ENCODE results near the gene PRSS36. TPM values are rescaled to one million over a fixed set of nuclear protein-coding genes. Genes with fewer than 3 reads are reported as not detected.

PRSS36 gene
- total and polyA plus RNA-seq, 9 of the 15 experiments (the other 6 are each of a cell fraction or from before 2014, with no cell fraction given), result 0.09 to 1.2 (median 0.54) TPM; not detected in 2

DNA sequence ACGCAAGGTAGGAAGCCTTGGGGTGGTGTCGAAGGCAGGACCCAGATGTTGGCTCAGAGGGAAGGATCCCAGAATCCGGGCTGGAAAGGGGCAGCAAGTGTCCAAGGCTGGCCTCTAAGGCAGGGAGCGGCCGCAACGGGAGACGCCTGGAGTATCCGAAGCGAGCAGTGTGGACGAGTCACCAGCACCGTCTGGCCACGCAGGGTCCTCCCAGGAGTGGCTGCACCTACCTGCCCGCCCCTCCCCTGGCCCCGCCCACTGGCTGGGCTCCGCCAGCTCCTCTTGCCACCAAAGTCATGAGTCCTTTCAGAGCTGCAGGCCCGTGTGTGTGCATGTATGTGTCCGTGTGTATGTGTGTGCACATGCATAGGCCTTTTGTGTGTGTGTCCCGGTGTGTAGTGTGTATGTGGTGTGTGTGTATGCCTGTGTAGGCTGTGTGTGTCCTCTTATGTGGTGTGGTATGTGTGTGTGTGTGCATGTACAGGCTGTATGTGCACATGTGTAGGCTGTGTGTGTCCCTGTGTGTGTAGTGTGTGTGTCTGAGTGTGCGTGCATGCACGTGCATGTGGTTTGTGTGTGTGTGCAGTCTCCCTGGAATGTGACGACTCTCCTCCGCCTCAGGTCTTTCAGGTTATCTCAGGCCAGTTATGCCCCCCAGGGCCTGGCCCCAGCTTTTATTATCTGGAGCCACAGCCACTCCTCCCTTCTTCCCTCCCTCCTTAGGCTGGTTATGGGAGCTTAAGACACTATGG lies 14.2 kb downstream of the PRSS36 start, which contains the start of gene PRSS8 (continued):
- TF ChIP-seq, protein P1, sequence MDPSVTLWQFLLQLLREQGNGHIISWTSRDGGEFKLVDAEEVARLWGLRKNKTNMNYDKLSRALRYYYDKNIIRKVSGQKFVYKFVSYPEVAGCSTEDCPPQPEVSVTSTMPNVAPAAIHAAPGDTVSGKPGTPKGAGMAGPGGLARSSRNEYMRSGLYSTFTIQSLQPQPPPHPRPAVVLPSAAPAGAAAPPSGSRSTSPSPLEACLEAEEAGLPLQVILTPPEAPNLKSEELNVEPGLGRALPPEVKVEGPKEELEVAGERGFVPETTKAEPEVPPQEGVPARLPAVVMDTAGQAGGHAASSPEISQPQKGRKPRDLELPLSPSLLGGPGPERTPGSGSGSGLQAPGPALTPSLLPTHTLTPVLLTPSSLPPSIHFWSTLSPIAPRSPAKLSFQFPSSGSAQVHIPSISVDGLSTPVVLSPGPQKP (CRISPR knock-in tag; IDR thresholded peaks at IDR 0.05), result no peak
- TF ChIP-seq, protein P2, sequence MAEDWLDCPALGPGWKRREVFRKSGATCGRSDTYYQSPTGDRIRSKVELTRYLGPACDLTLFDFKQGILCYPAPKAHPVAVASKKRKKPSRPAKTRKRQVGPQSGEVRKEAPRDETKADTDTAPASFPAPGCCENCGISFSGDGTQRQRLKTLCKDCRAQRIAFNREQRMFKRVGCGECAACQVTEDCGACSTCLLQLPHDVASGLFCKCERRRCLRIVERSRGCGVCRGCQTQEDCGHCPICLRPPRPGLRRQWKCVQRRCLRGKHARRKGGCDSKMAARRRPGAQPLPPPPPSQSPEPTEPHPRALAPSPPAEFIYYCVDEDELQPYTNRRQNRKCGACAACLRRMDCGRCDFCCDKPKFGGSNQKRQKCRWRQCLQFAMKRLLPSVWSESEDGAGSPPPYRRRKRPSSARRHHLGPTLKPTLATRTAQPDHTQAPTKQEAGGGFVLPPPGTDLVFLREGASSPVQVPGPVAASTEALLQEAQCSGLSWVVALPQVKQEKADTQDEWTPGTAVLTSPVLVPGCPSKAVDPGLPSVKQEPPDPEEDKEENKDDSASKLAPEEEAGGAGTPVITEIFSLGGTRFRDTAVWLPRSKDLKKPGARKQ (CRISPR knock-in tag; IDR thresholded peaks at IDR 0.05), result no peak
- peak; percentile 90; the same call in 1 of the 2 replicates for TF ChIP-seq HLTF (IDR thresholded peaks at IDR 0.05)
- TF ChIP-seq, protein P3, sequence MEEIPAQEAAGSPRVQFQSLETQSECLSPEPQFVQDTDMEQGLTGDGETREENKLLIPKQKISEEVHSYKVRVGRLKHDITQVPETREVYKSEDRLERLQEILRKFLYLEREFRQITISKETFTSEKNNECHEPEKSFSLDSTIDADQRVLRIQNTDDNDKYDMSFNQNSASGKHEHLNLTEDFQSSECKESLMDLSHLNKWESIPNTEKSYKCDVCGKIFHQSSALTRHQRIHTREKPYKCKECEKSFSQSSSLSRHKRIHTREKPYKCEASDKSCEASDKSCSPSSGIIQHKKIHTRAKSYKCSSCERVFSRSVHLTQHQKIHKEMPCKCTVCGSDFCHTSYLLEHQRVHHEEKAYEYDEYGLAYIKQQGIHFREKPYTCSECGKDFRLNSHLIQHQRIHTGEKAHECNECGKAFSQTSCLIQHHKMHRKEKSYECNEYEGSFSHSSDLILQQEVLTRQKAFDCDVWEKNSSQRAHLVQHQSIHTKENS (CRISPR knock-in tag; IDR thresholded peaks at IDR 0.05), result no peak
- TF ChIP-seq, protein P4, sequence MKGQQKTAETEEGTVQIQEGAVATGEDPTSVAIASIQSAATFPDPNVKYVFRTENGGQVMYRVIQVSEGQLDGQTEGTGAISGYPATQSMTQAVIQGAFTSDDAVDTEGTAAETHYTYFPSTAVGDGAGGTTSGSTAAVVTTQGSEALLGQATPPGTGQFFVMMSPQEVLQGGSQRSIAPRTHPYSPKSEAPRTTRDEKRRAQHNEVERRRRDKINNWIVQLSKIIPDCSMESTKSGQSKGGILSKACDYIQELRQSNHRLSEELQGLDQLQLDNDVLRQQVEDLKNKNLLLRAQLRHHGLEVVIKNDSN (CRISPR knock-in tag; IDR thresholded peaks at IDR 0.05), result no peak; the same call in 1 of the 2 replicates
- TF ChIP-seq L3MBTL2 (IDR thresholded peaks at IDR 0.05), result peak; percentile 16; the same call in 1 of the 2 replicates
- peak; percentile 75 for TF ChIP-seq DPF2 (IDR thresholded peaks at IDR 0.05)
- TF ChIP-seq ARID1B (IDR thresholded peaks at IDR 0.05), result peak; percentile 51
- TF ChIP-seq MCM5 (IDR thresholded peaks at IDR 0.05; ENCODE audit: low read depth), result no peak
- TF ChIP-seq, protein P5, sequence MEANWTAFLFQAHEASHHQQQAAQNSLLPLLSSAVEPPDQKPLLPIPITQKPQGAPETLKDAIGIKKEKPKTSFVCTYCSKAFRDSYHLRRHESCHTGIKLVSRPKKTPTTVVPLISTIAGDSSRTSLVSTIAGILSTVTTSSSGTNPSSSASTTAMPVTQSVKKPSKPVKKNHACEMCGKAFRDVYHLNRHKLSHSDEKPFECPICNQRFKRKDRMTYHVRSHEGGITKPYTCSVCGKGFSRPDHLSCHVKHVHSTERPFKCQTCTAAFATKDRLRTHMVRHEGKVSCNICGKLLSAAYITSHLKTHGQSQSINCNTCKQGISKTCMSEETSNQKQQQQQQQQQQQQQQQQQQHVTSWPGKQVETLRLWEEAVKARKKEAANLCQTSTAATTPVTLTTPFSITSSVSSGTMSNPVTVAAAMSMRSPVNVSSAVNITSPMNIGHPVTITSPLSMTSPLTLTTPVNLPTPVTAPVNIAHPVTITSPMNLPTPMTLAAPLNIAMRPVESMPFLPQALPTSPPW (CRISPR knock-in tag; IDR thresholded peaks at IDR 0.05), result 0 out of 2 replicates have a peak, but pooled peaks have one; percentile 25
- TF ChIP-seq RBFOX2 (IDR thresholded peaks at IDR 0.05; ENCODE audit: low read depth, low read length), result peak; percentile 46; the same call in 1 of the 2 replicates
- no peak for TF ChIP-seq JUNB (CRISPR knock-in tag; conservative IDR thresholded peaks at IDR 0.05)
- no peak for TF ChIP-seq ZSCAN32 (CRISPR knock-in tag; IDR thresholded peaks at IDR 0.05)
- TF ChIP-seq, protein P6, sequence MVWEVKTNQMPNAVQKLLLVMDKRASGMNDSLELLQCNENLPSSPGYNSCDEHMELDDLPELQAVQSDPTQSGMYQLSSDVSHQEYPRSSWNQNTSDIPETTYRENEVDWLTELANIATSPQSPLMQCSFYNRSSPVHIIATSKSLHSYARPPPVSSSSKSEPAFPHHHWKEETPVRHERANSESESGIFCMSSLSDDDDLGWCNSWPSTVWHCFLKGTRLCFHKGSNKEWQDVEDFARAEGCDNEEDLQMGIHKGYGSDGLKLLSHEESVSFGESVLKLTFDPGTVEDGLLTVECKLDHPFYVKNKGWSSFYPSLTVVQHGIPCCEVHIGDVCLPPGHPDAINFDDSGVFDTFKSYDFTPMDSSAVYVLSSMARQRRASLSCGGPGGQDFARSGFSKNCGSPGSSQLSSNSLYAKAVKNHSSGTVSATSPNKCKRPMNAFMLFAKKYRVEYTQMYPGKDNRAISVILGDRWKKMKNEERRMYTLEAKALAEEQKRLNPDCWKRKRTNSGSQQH (CRISPR knock-in tag; IDR thresholded peaks at IDR 0.05), result peak; percentile 74; the same call in 1 of the 2 replicates
- TF ChIP-seq ILF3 (IDR thresholded peaks at IDR 0.05; ENCODE audit: borderline replicate concordance), result no peak
- TF ChIP-seq, protein P7, sequence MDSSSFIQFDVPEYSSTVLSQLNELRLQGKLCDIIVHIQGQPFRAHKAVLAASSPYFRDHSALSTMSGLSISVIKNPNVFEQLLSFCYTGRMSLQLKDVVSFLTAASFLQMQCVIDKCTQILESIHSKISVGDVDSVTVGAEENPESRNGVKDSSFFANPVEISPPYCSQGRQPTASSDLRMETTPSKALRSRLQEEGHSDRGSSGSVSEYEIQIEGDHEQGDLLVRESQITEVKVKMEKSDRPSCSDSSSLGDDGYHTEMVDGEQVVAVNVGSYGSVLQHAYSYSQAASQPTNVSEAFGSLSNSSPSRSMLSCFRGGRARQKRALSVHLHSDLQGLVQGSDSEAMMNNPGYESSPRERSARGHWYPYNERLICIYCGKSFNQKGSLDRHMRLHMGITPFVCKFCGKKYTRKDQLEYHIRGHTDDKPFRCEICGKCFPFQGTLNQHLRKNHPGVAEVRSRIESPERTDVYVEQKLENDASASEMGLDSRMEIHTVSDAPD (CRISPR knock-in tag; IDR thresholded peaks at IDR 0.05), result no peak
- no peak for TF ChIP-seq RAD21 (CRISPR knock-in tag; conservative IDR thresholded peaks at IDR 0.05 in 1 of 2, IDR thresholded peaks at IDR 0.05 in 1 of 2)
- peak; percentile 65 for TF ChIP-seq POLR2G (IDR thresholded peaks at IDR 0.05; ENCODE audit: low read depth, low read length)

Measured in K562 (cell line).